ENCODE results near the gene MED25. TPM values are rescaled to one million over a fixed set of nuclear protein-coding genes. Genes with fewer than 3 reads are reported as not detected.
A peak's percentile ranks its signal among the peaks of the same experiment; 100 is the strongest.

The MED25 gene
- total RNA-seq, 2 experiments from 2014 or later: 65.3 to 67.9 TPM

DNA sequence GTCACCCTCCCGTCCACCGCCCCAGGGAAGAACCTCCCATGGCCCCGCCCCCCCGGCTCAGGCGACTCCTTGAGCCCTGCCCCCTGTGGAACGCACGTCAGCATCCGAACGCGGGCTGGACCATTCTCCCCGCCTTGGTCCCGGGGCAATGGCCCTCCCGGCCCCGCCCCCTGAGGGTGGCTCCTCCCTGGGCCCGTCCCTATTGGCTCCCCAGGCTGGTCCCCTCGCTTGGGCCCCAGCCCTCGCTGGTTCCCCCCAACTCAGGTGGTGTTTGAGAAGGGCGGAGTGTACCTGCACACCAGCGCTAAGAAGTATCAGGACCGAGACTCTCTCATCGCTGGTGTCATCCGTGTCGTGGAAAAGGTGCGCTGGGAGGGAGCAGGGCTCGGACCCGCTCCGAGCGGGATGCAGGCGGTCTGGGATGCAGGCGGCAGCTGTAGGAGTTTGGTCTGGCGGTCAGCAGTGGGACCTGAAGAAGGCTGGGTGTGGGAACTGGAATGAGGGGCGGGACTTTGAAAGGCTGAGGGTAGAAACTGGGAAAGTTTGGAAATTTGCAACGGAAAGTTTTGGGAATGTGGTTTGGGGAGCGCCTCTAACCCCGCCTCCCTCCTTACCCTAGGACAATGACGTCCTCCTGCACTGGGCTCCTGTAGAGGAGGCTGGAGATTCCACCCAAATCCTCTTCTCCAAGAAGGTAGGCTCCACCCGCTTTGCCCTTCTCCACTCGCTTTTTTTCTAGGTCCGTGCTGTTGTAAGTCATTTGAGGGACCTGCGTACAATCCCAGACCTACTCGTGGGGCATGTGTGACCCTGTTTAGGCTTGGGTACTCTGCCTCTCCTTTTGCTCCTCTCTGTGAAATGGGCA, 60.0 kb downstream of the MED25 start:
- peak; percentile 99 for DNase-seq
- ChIA-PET POLR2A (interaction anchor here (1.0 to 3.4 kb wide), 13 partner anchors 8 to 379 kb away, joined by 3 to 39 read pairs (median 8); partner anchors contain the start of genes ATF5, FUZ, IL4I1 and MED25), CTCF (interaction anchor here (1.0 kb wide), 1 partner anchor 10 kb away, joined by 3 read pairs; the partner anchor contains the start of gene PNKP)
- H3K27ac Mint-ChIP-seq: no peak overlapping the region
- H3K4me3 Mint-ChIP-seq: no peak overlapping the region
- H3K36me3 Mint-ChIP-seq (ENCODE audit: low read depth): peaks cover 39% of the 10 kb centered on the region
- peaks cover 31% of the 10 kb centered on the region for H3K4me1 Mint-ChIP-seq
- H3K9me3 Mint-ChIP-seq: no peaks in the 10 kb centered on the region
- H3K27me3 Mint-ChIP-seq: no peaks in the 10 kb centered on the region

DNA sequence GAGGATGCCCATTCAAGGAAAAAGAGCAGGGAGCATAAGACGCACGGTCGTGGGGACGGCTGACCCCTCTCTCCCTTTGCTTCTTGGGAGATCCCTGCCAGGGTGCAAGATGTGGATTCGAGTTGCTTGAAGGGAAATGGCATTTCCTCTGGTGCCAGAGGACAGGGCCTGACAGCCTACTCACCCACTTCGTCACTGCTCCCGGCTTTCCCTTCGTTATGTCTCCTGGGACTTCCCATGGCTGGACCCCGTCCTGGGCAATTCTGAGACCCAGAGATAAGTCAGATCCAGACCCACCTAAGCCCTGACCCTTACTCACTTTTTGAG, 60.6 kb downstream of the MED25 start:
- Mint-ChIP-seq H3K4me3 (no peak overlapping the region), H3K27ac (no peak overlapping the region), H3K27me3 (no peaks in the 10 kb centered on the region), H3K36me3 (ENCODE audit: low read depth) (peaks cover 45% of the 10 kb centered on the region), H3K4me1 (peaks cover 31% of the 10 kb centered on the region), H3K9me3 (no peaks in the 10 kb centered on the region)
- POLR2A ChIA-PET: interaction anchor here (1.8 kb wide), 1 partner anchor 49 kb away, joined by 4 read pairs; no protein-coding TSS in a partner anchor
- DNase-seq: no peak
- CTCF ChIA-PET: no interaction called here

DNA sequence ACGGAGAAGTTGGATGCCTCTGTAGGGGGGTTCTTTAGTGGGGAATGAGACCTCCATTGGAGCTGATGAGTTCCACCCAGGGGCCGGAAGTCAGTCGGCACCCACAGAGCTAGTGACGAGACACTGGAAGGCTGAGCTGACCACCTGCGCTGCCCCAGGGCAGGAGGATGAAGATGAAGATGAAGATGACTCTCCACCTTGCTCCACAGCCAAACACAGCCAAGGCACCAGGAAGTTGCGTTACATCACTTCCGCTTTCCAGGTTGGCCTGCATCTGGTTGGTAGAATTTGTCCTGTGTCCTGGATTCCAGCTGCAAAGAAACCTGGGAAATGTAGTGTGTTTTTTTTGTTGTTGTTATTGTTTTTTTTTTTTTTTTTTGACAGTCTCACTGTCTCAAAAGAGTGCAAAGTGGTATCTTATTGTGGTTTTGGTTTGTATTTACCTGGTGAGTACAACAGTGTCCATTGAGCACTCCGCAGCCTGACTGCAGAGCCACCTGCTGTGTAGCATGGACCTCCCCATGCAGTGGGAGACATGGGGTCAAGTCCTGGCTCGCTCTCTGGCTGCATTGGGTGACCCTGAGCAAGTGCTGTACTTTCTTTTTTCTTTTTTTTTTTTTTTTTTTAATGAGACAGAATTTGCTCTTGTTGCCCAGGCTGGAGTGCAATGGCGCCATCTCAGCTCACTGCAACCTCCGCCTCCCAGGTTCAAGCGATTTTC, 61.3 kb downstream of the MED25 start:
- H3K36me3 Mint-ChIP-seq (ENCODE audit: low read depth): peaks cover 48% of the 10 kb centered on the region
- DNase-seq: no peak

DNA sequence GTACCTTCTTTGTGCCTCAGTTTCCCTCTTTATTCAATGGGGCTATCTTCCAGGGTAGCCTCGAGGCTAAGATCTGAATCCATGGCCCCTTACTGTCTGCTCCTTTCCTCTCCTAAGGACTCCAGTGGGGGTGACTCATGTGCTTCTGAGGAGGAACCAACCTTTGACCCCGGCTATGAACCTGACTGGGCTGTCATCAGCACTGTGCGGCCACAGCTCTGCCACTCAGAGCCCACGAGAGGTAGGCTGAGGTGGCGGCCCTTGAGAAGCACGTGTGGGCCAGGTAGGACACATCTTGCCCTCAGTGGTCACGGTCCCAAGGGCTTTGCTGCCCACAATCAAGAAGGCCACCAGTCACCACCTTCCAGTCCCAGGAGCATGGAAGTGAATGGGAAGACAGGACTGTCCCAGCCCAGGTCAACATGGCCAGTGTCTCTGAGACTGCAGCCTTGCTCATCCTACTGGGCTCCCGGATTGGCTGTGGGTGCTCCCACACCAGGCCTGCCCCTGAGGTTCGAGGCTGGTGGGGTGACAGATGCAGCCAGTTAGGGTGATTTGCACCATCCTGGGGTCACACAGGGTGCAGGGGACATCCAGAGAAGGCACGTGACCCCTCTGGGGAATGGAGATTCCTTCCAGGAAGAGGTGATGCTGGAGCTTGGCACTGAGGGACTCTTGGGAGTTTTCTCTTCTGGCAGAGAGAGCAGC, 62.2 kb downstream of the MED25 start:
- Mint-ChIP-seq H3K27me3 (no peaks in the 10 kb centered on the region), H3K4me3 (no peak overlapping the region), H3K4me1 (peaks cover 22% of the 10 kb centered on the region), H3K36me3 (ENCODE audit: low read depth) (peaks cover 52% of the 10 kb centered on the region), H3K27ac (no peak overlapping the region), H3K9me3 (no peaks in the 10 kb centered on the region)
- no peak for DNase-seq
- ChIA-PET CTCF (no interaction called here), POLR2A (interaction anchor here (1.8 kb wide), 1 partner anchor 47 kb away, joined by 4 read pairs; no protein-coding TSS in a partner anchor)

More for the DNA sequence above, 61.3 kb downstream of the MED25 start:
- no peaks in the 10 kb centered on the region for H3K9me3 Mint-ChIP-seq
- no peaks in the 10 kb centered on the region for H3K27me3 Mint-ChIP-seq
- H3K27ac Mint-ChIP-seq: no peak overlapping the region
- ChIA-PET CTCF (no interaction called here), POLR2A (interaction anchor here (1.8 kb wide), 1 partner anchor 48 kb away, joined by 4 read pairs; no protein-coding TSS in a partner anchor)
- no peak overlapping the region for H3K4me3 Mint-ChIP-seq
- peaks cover 29% of the 10 kb centered on the region for H3K4me1 Mint-ChIP-seq

DNA sequence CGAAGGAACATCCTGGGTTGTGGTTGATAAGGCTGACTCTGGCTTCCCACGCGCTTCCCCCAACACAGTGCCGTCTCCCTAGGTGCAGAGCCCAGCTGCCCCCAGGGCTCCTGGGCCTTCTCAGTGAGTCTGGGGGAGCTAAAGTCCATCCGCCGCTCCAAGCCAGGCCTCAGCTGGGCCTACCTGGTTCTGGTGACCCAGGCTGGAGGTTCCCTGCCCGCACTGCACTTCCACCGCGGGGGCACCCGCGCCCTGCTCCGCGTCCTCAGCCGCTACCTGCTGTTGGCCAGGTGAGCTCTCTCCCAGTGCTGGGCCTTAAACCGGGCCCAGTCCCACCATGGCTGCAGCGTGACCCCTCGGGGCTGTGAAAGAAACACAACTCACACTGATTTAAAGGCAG, 63.1 kb downstream of the MED25 start:
- ChIA-PET POLR2A (interaction anchor here (0.7 to 2.2 kb wide), 7 partner anchors 9 to 68 kb away, joined by 3 to 9 read pairs (median 3); partner anchors contain the start of genes ATF5, FUZ, IL4I1 and NUP62), CTCF (no interaction called here)
- no peaks in the 10 kb centered on the region for H3K9me3 Mint-ChIP-seq
- H3K4me1 Mint-ChIP-seq: peaks cover 18% of the 10 kb centered on the region
- peaks cover 53% of the 10 kb centered on the region for H3K36me3 Mint-ChIP-seq (ENCODE audit: low read depth)
- DNase-seq: no peak
- H3K4me3 Mint-ChIP-seq: no peak overlapping the region
- no peak overlapping the region for H3K27ac Mint-ChIP-seq
- H3K27me3 Mint-ChIP-seq: no peaks in the 10 kb centered on the region

DNA sequence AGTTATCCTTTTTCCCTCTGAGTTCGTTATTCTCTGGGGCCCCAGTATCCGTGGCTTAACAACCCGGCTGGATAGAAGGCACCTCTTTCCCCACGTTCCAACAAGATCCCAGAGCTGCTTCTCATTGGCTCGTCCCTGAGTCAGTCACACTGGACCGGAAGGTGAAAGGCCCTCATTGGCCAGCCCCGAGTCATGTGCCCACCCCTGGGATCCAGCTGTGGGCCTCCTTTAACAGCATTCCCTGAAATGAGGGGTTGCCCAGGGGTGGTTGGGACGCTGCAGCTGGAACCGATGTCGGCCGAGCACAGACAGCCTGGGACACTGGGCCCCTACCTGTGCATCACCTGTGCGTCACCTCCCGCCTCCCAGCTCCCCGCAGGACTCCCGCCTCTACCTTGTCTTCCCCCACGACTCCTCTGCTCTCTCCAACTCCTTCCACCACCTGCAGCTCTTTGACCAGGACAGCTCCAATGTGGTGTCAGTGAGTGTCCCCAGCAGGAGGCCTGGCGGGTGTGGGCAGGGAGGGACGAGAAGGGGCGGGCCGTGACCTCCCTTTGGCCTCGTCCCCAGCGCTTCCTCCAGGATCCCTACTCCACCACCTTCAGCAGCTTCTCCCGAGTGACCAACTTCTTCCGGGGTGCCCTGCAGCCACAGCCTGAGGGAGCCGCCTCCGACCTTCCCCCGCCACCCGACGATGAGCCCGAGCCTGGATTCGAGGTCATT, 63.7 kb downstream of the MED25 start:
- Mint-ChIP-seq H3K27me3 (no peaks in the 10 kb centered on the region), H3K36me3 (ENCODE audit: low read depth) (peaks cover 53% of the 10 kb centered on the region), H3K9me3 (no peaks in the 10 kb centered on the region), H3K4me3 (no peak overlapping the region), H3K27ac (no peak overlapping the region), H3K4me1 (peaks cover 20% of the 10 kb centered on the region)
- ChIA-PET CTCF (no interaction called here), POLR2A (interaction anchor here (0.7 to 2.2 kb wide), 7 partner anchors 8 to 69 kb away, joined by 3 to 9 read pairs (median 3); partner anchors contain the start of genes ATF5, FUZ, IL4I1 and NUP62)
- no peak for DNase-seq

DNA sequence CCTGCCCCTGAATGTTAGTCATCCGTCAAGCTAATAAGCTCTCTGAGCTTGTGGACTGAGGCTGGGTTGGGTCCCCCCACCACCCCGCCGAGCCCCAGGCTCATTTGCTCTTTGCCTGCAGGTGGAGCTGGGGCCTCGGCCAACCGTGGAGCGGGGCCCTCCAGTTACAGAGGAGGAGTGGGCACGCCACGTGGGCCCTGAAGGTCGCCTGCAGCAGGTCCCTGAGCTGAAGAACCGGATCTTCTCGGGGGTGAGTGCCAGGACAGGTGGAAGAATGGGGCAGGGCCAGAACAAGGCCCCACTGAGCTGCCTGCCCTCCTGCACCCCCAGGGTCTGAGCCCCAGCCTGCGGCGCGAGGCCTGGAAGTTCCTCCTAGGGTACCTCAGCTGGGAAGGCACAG, 64.6 kb downstream of the MED25 start:
- ChIA-PET CTCF (no interaction called here), POLR2A (interaction anchor here (1.9 to 2.2 kb wide), 2 partner anchors 46 to 69 kb away, joined by 5 to 9 read pairs; partner anchors contain the start of genes ATF5, FUZ and NUP62)
- no peaks in the 10 kb centered on the region for H3K9me3 Mint-ChIP-seq
- no peak for DNase-seq
- peaks cover 20% of the 10 kb centered on the region for H3K4me1 Mint-ChIP-seq
- H3K36me3 Mint-ChIP-seq (ENCODE audit: low read depth): peaks cover 53% of the 10 kb centered on the region
- H3K27me3 Mint-ChIP-seq: no peaks in the 10 kb centered on the region
- H3K27ac Mint-ChIP-seq: no peak overlapping the region
- H3K4me3 Mint-ChIP-seq: no peak overlapping the region

DNA sequence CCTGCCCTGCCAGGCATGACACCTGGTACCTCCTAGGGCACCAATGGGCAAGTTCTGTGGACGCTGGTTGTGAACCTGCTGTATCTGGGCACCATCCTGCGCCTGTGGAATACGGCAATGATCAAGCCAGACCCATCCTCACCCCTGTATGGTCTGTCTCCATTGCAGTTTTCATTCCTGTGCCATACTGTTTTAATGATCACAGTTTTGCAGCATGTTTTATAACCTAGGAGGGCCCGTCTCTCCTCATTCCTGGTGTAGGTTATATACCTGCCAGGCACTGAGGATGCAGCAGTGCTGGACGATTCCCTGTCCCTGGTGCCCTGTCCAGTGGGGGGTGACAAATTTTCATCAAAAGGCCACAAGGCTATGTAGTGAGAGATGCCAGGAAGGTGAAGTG, 65.0 kb downstream of the MED25 start:
- no peaks in the 10 kb centered on the region for H3K27me3 Mint-ChIP-seq
- H3K27ac Mint-ChIP-seq: no peak overlapping the region
- ChIA-PET CTCF (no interaction called here), POLR2A (interaction anchor here (1.2 to 2.2 kb wide), 2 partner anchors 45 kb away, joined by 3 to 9 read pairs; partner anchors contain the start of genes ATF5 and NUP62)
- peaks cover 17% of the 10 kb centered on the region for H3K4me1 Mint-ChIP-seq
- no peak for DNase-seq
- no peaks in the 10 kb centered on the region for H3K9me3 Mint-ChIP-seq
- H3K36me3 Mint-ChIP-seq (ENCODE audit: low read depth): peaks cover 51% of the 10 kb centered on the region
- H3K4me3 Mint-ChIP-seq: no peak overlapping the region

DNA sequence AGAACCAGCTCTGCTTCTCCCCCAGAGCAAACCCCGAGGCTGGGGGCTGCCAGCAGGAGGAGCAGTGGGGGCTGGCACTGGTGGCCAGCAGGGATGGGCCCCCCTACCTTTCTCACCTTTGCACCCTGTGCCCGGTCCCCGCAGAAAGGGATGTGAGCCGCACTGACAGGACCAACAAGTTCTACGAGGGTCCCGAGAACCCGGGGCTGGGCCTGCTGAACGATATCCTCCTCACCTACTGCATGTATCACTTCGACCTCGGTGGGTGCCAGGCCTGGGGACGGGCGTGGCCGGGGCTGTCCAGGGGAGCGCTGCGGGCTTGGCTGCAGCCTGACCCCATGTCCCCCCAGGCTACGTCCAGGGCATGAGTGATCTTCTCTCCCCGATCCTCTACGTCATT, 66.0 kb downstream of the MED25 start:
- DNase-seq: no peak
- CTCF ChIA-PET: no interaction called here
- Mint-ChIP-seq H3K9me3 (no peaks in the 10 kb centered on the region), H3K36me3 (ENCODE audit: low read depth) (peaks cover 46% of the 10 kb centered on the region), H3K4me3 (no peak overlapping the region), H3K27me3 (no peaks in the 10 kb centered on the region), H3K4me1 (peaks cover 9% of the 10 kb centered on the region), H3K27ac (no peak overlapping the region)
- POLR2A ChIA-PET: interaction anchor here (0.9 to 1.2 kb wide), 2 partner anchors 44 to 46 kb away, joined by 3 read pairs; no protein-coding TSS in a partner anchor

DNA sequence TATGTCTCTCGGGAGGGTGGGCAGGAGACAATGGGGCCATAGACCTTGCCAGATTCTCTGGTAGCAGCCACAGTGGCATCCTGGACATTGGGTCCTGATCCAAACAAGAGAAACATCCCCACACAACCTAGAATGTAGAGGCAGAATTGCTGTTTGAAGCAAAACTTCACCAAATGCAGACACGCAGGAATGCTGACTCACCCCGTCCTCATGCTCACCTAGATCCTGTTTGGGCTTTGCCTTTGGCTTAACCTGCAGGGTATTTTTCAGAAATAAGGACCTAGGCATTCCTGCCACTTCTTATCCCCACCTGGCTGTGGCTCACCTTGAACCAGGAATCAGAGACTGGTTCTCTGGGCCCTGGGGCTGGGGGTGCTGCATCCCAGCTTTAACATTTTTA, 66.7 kb downstream of the MED25 start:
- CTCF ChIA-PET: no interaction called here

More for the DNA sequence above, 66.7 kb downstream of the MED25 start:
- H3K36me3 Mint-ChIP-seq (ENCODE audit: low read depth): peaks cover 44% of the 10 kb centered on the region
- no peaks in the 10 kb centered on the region for H3K27me3 Mint-ChIP-seq
- no peak overlapping the region for H3K27ac Mint-ChIP-seq
- DNase-seq: no peak
- H3K4me1 Mint-ChIP-seq: peaks cover 9% of the 10 kb centered on the region
- H3K4me3 Mint-ChIP-seq: no peak overlapping the region
- no peaks in the 10 kb centered on the region for H3K9me3 Mint-ChIP-seq
- POLR2A ChIA-PET: no interaction called here

All from activated CD4-positive, alpha-beta memory T cell treated with anti-CD3 and anti-CD28 coated beads, Interleukin-2, amount 10 ng/mL, durations not matched to agents 7 days and 5 days (primary cell).